Eye (tissue), 1 donor: ENCODE results near the gene DNAAF8.
A peak's percentile ranks its signal among the peaks of the same experiment; 100 is the strongest.

Experiments used
- DNase-seq: peaks from one replicate; pipeline ENCODE4 v3.0.0-alpha.2; 2015

DNAAF8 gene

DNA sequence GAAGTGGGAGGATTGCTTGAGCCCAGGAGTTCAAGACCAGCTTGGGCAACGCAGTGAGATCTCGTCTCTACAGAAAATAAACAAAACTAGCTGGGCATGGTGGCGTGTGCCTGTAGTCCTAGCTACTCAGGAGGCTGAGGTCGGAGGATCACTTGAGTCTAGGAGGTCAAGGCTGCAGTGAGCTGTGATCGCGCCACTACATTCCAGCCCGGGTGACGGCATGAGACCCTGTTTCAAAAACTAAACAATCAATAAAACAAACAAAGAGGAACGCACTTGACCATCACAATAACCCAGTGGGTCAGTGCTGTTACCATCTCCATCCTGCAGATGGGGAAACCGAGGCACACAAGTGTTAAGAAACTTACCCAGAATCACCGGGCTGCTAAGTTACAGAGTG, 18.9 kb downstream of the DNAAF8 start:
- DNase-seq: no peak

DNA sequence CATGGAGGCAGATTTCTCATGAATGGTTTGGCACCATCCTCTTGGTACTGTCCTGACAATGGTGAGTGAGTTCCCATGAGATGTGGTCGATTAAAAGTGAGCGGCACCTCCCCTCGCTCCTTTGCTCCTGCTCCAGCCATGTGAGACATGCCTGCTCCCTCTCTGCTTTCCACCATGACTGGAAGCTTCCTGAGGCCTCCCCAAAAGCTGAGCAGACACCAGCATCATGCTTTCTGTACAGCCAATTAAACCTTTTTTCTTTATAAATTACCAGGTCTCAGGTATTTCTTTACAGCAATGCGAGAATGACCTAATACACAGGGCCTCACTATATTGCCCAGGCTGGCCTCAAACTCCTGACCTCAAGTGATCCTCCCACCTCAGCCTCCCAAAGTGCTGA, 20.5 kb downstream of the DNAAF8 start:
- DNase-seq: no peak

GRCh38 chr16:4755687-4756086, 21.4 kb downstream of the DNAAF8 start:
- no peak for DNase-seq

- no peak for DNase-seq
Observed at GRCh38 chr16:4760221-4760910, 26.0 kb downstream of the DNAAF8 start.

DNA sequence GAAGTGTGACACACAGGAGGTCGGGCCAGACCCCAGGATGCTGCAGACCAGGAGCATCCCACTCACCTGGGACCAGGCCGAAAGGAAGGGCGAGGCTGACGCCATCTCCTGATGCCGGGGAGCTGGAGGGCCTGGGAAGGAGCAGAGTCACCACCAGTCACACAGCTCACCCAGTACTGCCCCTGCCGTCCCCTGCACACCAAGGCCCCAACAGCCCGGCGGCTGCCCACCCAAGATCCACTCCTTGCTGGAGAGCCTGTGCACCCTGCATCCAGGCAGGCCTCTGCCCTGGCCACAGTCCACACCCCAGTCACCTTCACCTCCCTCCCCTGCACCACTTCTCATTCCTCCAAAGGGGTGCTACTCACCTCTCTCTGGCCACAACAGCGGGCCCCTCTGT, 27.9 kb downstream of the DNAAF8 start:
- DNase-seq: no peak

DNA sequence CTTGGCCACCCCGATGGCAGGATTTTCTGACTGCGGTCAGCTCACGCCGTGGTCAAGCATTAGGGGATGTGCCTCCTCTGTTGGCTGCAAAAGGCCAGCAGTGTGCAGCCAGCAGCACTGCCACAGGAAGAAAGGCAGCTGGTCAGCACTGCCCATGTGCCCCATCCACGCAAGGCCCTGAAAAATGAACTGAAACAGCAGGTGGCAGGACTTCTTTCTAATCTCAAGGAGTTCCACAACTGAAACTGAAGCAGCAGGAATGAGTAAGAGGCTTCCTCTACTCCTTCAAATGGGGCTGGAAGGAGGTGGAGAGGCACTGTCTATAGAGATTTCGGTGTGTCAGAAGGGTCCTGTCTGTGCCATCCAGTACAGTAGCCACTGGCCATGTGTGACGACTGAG, 29.5 kb downstream of the DNAAF8 start:
- no peak for DNase-seq

DNA sequence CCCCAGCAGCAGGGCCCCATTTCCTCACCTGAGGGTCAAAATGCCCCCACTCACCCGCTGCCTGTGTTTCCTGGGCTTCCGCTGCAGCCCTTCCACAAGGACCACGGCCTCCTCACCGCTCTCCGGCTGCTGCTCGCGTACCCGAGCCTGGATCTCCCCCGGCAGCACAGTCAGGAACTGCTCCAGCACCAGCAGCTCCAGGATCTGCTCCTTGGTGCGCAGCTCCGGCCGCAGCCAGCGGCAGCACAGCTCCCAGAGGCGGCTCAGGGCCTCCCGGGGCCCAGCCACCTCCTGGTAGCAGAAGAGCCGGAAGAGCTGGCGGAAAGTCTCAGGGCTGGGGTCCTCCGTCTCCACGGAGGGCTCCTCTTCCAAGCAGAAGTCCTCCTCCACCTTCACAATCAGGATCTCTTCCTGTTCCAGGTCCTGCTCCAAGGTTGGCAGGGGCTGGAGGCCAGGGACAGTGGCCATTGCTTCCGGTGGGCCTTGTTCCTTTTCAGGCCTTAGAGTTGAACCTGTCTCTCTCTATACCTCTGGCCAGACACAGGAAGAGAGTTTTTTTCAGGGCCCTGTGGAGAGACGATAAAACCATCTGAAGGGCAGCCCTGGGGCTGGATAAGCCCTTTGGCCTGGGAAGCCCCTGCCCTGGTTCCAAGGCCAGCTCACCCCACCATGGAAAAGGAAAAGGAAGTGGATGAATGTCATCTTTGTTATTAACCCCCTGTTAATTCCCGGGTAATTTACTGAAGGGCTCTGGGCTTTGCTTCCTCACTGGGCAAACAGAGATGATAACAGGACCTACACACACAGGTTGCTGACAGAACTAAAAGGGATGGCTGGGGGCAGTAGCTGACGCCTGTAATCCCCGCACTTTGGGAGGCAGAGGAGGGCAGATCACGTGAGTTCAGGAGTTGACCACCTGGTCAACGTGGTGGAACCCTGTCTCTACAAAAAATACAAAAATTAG, 31.5 kb downstream of the DNAAF8 start:
- DNase-seq: no peak

GRCh38 chr16:4766875-4767628, 32.7 kb downstream of the DNAAF8 start, which contains the start of gene ZNF500:
ZNF500 (minus strand) TSS chr16:4767162; CDS start chr16:4765978, 1,184 bp downstream.
- peak; percentile 98 for DNase-seq

GRCh38 chr16:4767872-4768548, 33.7 kb downstream of the DNAAF8 start:
- peak; percentile 22 for DNase-seq

DNA sequence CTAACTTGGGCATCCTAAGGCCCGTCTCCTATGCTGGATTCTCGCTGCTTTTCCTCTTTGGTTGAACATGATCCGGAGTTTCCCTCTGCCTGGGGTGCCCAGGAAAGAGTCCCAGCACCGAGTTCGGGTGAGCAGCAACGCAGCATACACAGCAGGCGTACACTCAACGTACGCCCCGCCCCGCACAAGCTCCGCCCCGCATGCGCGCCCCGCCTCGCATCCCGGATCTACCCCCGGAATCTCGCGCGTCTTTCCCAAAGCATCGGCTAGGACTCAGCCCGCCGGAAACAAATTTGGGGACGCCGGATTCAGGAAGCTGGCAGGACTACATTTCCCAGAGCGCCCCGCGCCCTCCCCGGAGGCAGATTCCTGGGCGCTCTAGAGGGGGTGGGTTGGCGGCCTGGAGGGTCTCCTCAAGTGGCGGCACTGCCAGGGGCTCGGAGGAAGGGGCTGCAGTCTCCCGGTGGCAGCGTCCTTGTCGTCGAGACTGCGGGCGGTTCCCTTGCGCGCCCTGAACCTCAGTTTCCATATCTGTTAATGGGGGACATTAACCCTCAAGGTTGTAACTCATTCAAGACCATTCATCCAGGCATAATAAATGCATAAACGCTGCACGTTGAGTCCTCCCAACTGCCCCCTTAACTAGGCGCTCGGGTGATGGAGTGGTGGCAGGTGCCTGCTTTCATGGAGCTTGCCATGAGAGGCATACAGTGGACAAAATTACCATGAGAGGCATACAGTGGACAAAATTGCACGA, 34.4 kb downstream of the DNAAF8 start:
- peak; percentile 99 for DNase-seq

GRCh38 chr16:4769306-4769638, 34.9 kb downstream of the DNAAF8 start:
- no peak for DNase-seq

DNA sequence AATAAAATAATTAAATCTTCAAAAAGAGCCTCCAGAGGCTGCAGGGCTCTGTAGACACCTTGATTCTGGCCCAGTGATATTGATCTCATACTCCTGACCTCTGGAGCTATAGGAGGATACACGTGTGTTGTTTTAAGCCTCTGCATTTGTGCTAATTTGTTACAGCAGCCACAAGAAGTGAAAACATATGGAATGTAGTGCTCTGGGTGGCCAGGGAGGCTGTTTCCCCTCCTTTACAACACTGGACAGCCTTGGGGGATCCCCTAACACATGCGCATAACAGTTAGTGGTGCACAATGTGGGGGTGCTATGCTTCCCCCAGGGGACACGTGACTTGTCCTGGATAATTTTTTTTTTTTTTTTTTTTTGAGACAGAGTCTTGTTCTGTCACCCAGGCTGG, 37.3 kb downstream of the DNAAF8 start:
- DNase-seq: no peak

DNA sequence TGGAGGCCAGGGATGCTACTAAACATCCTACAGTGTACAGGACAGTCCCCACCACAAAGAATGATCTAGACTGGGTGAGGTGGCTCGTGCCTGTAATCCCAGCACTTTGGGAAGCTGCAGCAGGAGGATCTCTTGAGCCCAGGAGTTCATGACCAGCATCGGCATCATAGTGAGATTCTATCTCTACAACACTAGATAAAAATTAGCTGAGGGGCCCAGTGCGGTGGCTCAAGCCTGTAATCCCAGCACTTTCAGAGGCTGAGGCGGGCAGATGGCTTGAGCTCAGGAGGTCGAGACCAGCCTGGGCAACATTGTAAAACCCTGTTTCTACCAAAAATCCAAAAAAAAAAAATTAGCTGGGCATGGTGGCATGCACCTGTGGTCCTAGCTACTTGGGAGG, 38.0 kb downstream of the DNAAF8 start:
- no peak for DNase-seq

- no peak for DNase-seq
Observed at GRCh38 chr16:4775005-4775404, 40.7 kb downstream of the DNAAF8 start.

DNA sequence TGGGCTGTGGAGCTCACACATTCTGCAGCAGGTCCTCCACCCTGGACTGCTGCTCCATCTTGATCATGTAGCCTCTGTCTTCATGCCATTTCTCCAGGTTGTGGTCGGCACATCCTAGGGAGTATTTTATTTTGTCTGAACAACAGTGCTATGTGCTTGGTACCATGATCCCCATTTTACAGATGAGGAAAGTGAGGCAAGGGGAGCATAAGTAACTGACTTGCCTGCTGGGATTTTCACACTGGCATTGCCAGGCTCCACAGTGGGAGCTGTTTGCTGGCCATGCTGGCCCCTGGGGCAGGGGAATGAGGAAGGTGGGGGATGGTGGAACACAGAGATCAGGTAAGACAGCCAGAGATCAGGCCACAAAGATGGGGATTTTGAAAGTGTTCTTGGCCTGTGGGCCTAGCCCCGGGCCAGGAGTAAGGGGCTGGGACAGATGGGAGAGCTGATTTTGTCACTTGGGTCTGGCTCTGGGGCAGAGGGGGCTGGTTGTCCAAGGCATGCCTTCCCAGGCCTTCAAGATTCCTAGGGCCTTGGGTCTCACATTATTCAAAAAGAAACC, 41.9 kb downstream of the DNAAF8 start:
- DNase-seq: no peak

- no peak for DNase-seq
Observed at GRCh38 chr16:4777339-4778049, 43.2 kb downstream of the DNAAF8 start.

DNA sequence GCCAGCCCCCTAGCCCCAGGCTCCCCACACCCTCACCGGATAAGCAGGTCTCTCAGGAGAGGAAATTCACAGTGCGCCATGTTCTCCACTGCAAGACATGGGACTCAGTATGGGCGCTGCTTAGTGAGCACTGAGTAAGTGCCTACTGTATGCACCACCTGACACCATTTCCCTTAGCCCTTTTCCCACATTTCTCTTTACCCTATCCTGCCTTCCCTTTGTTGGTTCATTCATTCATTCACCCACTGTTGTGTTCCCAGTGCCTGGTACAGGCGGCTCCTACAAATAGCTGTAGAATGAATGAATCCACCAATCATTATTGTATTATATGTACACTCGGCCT, 43.7 kb downstream of the DNAAF8 start:
- no peak for DNase-seq

DNA sequence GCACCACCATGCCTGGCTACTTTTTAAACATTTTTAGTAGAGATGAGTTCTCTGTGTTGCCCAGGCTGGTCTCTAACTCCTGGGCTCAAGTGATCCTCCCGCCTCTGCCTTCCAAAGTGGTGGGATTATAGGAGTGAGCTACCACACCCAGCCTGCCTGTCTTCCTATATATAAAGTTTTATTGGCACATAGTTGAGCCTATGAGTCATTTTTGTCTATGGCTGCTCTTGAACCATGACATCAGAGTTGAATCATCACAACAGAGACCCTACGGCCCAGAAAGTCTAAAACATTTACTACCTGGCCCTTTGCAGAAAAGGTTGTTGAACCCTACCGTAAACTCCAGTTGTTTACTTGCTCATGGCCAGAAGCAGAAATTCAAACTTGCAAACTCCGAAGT, 45.9 kb downstream of the DNAAF8 start:
- no peak for DNase-seq

DNA sequence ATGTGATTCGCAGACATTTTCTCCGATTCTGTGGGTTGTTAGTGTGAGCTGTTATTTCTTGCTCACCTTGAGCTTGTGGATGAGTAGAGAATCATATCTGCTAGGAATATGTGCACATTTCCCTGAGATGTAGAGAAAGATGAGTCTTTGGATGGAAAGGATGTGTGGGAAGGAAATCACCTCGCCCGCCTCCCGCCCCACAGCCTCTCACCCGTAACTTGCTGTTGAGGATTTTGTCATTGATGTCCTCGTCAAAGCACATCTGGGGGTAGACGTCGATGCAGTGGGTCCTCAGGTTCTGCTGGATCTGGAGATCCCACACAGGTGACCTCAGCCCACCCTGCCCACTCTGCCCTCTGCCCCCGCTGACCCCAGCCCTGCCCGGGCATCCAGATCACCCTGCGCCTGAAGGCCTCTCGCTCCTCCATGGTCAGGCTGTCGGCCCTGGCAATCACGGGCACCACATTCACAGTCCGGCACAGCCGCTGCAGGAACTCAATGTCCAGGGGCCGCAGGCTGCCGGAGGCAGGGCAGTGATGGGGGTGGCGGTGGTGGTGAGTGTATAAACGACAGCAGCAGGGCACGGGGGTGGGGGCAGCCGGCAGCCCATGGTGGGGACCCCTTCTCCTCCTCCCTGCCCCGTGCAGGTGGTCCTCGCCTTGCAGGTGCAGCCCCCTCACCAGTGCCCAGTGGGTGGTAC, 49.1 kb downstream of the DNAAF8 start:
- DNase-seq: no peak

DNA sequence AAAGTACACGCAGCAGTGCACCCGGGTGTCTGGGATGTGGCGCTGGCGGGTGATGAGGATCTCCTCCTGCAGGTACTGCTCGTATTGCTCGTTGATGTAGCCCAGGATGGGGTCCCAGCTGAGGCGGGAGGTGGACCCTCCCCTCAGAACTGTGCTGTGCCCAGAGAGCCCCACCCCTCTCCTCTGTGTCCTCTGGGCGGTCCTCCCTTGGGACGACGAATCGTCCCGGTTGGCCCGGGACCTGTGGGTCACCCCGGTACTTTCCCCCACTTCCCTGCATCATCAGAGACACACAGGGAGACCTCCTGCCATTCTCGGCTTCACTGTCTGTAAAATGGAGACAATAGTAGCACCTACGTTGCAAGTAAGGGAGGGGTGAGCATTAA, 49.6 kb downstream of the DNAAF8 start:
- no peak for DNase-seq
